ENCODE data around the gene PKD1.

DNA sequence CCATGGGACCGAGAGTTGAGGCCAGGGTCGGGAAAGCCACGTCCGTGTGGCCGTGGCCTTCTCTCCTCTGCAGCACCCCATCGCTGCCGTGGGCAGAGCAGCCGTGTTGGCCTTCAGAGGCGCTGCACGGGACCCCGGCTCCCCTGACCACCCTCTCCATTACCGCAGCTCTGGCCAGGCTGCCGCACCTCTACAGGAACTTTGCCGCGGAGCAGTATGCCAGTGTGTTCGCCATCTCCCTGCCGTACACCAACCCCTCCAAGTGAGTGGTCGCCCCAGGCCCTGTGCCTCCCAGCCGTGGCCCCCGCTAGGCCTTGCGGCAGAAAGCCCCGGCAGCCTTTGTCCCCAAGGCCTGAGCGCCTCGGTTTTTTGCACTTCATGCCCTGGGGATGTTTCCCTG is 60.1 kb downstream of the PKD1 start:
- TF ChIP-seq, protein P1, sequence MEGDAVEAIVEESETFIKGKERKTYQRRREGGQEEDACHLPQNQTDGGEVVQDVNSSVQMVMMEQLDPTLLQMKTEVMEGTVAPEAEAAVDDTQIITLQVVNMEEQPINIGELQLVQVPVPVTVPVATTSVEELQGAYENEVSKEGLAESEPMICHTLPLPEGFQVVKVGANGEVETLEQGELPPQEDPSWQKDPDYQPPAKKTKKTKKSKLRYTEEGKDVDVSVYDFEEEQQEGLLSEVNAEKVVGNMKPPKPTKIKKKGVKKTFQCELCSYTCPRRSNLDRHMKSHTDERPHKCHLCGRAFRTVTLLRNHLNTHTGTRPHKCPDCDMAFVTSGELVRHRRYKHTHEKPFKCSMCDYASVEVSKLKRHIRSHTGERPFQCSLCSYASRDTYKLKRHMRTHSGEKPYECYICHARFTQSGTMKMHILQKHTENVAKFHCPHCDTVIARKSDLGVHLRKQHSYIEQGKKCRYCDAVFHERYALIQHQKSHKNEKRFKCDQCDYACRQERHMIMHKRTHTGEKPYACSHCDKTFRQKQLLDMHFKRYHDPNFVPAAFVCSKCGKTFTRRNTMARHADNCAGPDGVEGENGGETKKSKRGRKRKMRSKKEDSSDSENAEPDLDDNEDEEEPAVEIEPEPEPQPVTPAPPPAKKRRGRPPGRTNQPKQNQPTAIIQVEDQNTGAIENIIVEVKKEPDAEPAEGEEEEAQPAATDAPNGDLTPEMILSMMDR (IDR thresholded peaks at IDR 0.05 in 2 of 3, conservative IDR thresholded peaks at IDR 0.05 in 1 of 3; ENCODE audit: borderline replicate concordance in 1 of 3, insufficient read depth in 1 of 3, low read depth in 2 of 3, low read length in 2 of 3): no peak
- TF ChIP-seq, protein P2, sequence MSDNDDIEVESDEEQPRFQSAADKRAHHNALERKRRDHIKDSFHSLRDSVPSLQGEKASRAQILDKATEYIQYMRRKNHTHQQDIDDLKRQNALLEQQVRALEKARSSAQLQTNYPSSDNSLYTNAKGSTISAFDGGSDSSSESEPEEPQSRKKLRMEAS (IDR thresholded peaks at IDR 0.05): no peak
- no peak for TF ChIP-seq JUND (IDR thresholded peaks at IDR 0.05)
- no peak for TF ChIP-seq POLR2AphosphoS5 (IDR thresholded peaks at IDR 0.05; ENCODE audit: low read depth, low read length)
- TF ChIP-seq ELF1 (IDR thresholded peaks at IDR 0.05; ENCODE audit: borderline replicate concordance, low read depth): no peak

All from HCT116 (cell line).